GM19193 (cell line): Measurements from ENCODE around the gene DAAM1.

Source experiments
- POLR2A ChIP-seq: IDR thresholded peaks from 4 replicates; pipeline ENCODE4 v1.6.1; 2011; ENCODE audit not compliant: insufficient read depth, insufficient read length; ENCODE audit errors: extremely low read depth

The DAAM1 gene

DNA sequence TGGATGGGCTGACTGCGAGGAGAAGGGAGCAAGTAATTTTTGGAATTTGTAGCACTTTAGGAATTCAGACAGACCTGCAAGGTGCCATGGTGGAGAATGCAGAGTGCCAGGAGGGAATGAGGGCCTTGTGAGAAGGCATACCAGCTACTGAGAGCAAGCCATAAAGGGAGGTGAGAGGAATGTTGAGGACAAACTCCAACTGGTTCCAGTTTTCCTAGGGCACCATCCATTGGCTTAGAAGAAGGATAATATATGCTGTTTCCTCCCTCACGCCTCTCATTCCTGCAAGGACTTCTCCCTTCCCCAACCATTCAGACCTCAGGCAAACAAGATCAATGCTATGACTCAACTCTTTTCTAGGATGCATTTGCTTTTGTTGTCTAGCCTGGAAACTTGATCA is 11.2 kb upstream of the DAAM1 start:
- TF ChIP-seq POLR2A: no peak

DNA sequence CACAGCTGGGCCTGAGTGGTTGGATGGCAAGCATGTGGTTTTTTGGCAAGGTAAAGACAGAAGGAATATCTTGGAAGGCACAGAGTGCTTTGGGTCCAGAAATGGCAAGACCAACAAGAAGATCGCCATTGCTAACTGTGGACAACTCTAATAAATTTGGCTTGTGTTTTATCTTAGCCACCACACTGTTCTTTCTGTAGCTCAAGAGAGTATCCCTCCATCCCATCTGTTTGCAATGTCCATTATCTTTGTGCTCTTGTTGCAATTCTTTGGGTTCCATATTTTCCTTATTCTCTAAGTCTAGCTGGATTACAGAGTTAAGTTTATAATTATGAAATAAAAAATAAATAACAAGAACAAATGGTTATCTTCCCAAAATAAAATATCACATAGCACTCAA is 6.7 kb upstream of the DAAM1 start:
- TF ChIP-seq POLR2A: no peak

DNA sequence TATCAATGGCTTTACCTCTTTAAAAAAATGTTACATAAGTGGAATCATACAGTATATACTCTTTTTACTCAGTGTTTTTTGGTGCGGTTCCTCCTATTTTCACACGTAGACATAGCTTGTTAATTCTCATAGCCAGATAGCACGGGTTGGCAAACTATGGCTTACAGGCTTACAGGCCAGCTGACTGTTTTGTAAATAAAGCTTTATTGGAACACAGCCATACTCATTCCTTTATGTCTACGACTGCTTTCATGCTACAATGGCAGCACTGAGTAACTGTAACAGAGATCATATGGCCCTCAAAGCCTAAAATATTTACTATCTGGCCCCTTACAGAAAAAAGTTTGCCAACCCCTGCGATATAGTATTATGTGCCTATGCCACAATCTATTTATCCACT is 5.8 kb upstream of the DAAM1 start:
- TF ChIP-seq POLR2A: no peak

DNA sequence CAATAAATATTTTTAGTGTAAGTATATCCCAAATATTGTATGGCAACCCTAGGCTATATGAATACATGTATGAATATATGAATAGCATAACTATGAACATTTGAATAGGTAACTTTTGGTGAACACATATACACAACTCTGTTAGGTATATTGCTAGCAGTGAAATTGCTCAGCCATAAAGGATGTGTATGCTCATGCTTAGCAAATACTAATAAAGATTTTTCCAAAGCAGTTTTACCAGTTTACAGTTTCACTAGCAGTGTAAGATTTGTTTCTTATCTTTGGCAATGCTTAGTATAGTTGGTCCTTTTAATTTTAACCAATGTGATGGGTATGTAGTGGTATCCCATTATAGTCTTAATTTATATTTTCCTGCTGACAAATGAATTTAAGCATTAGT is 5.3 kb upstream of the DAAM1 start:
- TF ChIP-seq POLR2A: no peak

DNA sequence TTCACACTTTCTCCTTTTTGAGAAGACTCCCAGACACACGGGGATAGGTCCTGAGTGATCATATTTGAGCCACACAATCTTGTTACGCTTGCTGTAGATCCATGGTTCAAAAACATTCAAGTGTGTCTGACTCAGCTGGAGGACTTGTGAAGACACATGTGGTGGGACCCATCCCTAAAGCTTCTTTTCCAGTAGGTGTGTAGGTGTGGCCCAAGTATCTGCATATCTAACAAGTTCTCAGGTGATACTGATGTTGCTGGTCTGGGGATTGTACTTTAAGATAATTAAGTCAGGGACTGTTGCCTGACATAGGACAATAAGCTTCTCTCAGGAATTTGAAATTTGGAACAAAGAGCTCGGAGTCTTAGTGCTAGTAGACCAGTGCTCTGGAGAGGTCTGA is 4.1 kb upstream of the DAAM1 start:
- no peak for TF ChIP-seq POLR2A

DNA sequence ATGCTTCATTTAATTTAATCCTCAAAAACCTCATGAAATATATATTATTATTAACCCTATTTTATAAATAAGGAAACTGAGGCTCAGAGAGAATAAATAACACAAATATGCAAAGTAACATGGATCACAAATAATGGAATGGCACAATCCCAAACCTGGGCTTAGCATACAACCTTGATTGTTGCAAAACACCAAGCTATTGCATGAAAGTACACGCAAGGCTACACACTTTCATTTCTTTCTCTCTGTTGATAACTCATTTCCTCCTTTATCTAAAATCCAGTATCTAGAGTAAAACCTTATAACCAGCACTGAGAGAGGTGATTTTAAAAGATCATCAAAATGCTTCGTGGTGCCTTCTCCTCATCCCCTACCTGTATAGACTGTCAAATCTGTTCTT is 2.8 kb upstream of the DAAM1 start:
- no peak for TF ChIP-seq POLR2A

DNA sequence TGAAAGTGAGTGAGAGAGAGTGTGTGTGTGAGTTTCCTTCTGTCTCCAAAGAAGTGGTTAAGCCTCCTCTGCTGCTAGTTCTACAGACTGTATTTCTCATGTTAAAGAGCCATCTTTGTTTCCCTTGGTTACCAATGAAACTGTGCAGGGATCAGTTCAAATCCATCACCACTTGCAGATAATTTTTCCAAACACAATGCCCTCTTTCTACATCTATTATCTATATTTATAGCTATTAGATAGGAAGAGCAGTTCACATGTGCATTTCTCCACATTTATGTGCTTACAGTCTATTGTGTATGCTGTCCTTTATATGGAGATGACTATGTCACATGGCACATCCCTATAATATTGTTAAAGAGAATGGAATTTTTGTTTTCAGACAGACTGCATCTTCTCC is 2.2 kb upstream of the DAAM1 start:
- no peak for TF ChIP-seq POLR2A

DNA sequence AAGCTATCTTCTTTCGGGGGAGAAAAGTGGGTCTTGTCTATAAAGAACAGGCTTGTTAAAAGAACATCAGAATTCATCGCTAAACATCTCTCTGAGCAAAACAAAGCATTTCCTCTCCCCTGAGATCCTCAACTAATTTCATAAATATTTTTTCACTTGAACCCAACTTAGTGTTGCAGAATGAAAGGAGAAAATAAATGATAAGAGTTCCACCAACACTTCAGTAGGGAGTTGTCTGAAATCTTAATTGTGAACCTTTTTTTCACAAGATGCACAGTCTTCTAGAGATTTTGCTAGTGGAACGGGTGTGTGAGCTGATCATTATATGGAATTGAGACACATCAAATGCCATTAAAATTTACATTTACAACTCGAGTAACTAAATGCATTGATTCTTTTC is 1.3 kb upstream of the DAAM1 start:
- TF ChIP-seq POLR2A: no peak

DNA sequence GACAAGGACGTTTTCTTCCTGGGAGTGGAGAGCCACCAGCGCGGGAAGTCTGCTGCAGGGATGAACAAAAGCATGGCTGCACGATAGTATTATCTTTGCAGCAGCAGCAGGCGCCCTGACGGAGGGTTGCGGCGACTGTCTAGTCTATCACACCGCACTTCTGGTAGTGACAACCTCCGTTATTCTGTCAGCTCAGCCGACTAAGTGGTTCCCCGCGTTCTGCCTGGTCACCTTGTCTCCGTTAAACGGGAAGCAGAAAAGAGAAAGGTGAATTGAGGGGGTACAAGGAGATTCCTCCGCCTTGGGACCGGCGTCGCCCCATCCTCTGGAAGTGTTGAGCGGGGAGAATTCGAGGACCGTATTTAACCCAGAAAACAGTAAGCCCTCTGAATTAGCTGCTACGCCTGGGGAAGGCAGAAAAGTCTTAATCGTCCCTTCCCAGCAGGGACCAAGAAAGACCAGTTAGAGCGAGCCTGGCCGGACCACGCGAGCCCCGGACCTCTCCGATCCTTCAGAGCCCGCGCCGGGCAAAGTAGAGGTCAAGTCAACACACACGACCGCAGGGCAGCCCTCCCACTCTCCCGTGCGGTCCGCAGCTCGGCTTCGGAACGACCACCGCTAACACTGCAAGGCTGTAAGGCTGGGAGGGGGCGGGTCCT is 536 bp upstream of the DAAM1 start:
- TF ChIP-seq POLR2A: no peak

DNA sequence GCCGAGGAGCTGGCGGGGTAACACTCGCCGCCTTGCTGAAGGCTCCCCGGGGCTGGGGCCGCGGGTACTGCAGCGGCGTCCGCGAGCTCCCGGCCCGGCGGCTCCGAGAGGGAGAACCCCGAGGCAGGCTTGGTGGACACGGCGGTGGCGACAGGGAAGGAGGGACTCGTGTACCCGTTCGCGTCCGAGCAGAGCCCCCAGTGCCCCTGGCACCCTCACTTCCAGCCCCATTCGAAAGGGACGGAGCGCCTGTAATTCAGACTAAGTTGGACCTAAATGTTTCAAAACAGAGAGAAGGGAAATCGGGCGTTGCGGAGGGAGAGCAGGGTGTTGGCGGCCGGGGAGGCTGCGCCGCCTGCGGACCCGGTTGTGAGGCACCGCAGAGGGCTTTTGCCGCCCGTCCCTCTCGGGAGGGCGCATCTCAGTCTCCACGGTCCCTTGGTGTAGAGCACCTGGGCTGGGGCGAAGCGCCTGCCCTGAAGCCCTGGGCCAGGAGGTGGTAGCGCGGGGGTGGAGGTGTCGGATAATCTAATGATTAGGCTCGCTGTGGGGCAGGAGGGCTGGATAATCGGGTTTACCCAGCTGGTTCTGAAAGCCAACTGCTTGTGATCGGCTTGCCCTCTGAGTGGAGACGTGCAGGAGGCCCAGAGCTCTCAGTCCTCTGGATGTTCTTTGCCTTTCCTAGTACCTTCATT is 771 bp downstream of the DAAM1 start:
- no peak for TF ChIP-seq POLR2A

DNA sequence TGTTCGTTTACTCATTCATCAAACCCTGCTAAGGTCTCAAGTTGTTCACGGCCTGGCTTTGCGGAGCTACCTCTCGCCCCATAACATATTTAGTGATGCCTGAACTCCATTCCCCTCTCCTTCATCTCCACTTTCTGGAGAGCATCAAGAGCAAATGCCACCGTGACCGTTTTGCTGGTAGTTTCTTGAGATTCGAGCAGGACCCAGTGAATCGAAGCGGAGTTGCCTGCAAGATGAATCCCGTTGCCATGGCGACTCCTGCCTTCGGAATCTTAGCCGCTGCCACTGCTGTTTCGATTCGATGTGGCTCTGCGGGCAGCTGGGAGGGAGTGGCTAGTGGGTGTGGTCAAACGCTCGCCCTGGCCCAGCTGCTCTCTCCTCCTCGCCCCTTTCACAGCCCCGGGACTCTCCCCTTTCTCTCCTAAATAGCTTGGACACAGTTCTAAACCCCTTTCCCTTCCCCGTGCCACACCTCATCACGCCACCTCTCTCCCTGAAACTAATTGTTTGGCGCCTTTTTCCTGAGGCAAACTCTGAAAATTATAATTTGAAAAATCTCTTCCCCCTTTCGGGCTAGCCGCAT is 1.4 kb downstream of the DAAM1 start:
- no peak for TF ChIP-seq POLR2A

DNA sequence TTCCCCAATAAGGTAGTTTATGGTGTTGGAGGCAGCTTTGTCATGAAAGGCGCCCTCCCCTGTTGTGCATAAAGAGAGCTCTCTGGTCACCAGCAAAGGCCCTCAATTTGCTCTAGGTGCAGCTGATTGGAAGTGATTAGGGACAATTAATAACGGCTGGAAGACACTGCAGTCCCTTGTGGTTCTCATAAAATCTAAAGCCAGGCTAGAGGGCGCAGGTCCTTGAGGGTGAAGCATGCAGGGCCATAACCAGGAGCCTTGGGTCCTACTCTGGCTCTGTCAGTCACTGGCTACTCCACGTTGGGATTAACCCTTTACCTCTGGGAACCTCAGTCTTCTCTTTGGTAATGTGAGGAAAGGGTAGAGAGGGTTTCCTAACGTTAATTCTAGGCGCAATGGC is 1.9 kb downstream of the DAAM1 start:
- no peak for TF ChIP-seq POLR2A

DNA sequence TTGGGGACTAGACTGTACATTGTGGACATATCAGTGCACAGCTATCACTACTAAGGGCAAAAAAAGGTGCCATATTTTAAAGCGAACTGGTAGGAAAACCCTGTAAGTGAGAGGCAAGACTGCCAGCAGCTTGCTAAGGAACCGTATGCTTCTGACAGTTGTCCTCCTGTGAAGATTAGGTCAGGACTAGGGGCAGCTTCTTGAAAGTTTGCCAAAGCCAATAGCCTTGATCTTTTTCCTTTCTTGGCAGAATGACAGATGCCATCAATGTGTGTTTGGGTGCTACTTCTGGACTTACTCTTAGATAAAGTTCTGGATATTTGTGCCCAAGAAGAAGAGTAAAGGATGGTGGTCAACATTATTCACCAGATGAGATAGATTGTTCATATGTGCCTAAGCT is 7.4 kb downstream of the DAAM1 start:
- TF ChIP-seq POLR2A: no peak

DNA sequence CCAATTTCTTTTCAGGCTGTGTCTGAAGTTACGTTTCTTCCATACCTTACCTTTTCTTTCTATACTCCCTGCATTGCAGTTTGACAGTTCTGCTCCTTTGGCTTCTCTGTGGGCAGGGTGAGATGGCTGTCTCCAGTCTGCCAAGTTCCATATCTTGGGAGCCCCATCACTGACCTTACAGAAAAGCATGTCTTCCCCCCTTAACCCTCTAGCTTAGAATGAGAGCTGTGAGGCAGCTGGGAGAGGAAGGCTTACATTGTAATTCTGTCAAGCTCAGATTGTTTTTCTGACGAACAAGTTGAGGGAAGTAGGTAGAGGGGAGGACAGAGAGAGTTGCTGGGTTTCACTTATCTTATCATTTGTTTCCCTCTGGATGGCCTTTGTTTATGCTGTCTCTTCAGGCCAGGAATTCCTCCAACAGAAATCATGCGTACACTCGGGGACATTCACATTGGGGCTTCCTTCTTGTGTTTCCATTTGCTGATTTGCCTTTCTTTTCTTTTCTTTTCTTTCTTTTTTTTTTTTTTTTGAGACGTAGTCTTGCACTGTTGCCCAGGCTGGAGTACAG is 9.3 kb downstream of the DAAM1 start:
- no peak for TF ChIP-seq POLR2A

DNA sequence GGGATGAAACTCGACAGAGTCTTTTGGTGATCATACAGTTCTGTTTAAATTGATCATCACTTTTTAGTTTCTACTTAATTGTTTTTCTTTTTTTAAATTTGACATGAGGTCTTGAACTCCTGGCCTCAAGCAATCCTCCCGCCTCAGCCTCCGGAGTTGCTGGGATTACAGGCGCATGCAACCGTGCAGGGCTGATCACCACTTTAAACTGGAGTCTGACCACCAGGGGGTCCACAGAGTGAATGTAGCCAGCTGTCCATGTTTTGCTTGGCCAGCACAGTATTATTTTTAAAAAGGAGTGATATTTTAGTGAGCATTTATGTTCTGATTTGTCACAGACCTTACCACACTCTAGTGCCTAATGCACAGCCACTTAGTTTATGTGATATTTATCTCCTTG is 10.7 kb downstream of the DAAM1 start:
- no peak for TF ChIP-seq POLR2A

DNA sequence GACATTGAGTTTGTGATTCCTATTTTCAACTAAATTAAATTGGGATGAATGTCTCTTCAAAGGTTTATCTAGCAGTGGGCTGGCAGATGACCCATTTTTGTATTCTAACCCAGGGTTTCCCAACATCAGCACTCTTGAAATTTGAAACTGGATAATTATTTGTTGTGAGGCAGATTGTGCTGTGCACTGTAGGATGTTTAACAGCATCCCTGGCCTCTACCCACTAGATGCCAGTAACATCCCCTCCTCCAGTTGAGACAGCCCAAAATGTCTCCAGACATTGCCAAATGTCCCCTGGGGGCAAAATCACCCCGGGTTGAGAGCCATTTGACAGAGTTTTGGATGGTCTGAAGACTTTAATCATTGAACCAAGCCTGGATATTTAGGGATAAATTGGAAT is 11.1 kb downstream of the DAAM1 start:
- no peak for TF ChIP-seq POLR2A
